ENCODE results near the gene PIEZO1. TPM values are rescaled to one million over a fixed set of nuclear protein-coding genes. Genes with fewer than 3 reads are reported as not detected.

Gene PIEZO1
- total RNA-seq, 2 donors from 2014 or later, result 156 to 202 TPM

GRCh38 chr16:88720396-88720970 lies 64.5 kb downstream of the PIEZO1 start:
- intact Hi-C loops (cut with DNase I), result no loop called here
- Histone ChIP-seq H3K36me3 (peaks cover 29 to 49% of the 10 kb centered on the region in 2 donors), H3K4me1 (replicated peaks) (no peaks in the 10 kb centered on the region), H3K27me3 (replicated peaks; ENCODE audit: insufficient read depth) (no peaks in the 10 kb centered on the region), H3K4me3 (no peak overlapping the region), H3K9me3 (no peaks in the 10 kb centered on the region), H3K27ac (no peak overlapping the region)
- TF ChIP-seq POLR2A (IDR thresholded peaks at IDR 0.05), result no peak
- TF ChIP-seq POLR2AphosphoS5 (IDR thresholded peaks at IDR 0.05), result no peak
- TF ChIP-seq, protein P1, sequence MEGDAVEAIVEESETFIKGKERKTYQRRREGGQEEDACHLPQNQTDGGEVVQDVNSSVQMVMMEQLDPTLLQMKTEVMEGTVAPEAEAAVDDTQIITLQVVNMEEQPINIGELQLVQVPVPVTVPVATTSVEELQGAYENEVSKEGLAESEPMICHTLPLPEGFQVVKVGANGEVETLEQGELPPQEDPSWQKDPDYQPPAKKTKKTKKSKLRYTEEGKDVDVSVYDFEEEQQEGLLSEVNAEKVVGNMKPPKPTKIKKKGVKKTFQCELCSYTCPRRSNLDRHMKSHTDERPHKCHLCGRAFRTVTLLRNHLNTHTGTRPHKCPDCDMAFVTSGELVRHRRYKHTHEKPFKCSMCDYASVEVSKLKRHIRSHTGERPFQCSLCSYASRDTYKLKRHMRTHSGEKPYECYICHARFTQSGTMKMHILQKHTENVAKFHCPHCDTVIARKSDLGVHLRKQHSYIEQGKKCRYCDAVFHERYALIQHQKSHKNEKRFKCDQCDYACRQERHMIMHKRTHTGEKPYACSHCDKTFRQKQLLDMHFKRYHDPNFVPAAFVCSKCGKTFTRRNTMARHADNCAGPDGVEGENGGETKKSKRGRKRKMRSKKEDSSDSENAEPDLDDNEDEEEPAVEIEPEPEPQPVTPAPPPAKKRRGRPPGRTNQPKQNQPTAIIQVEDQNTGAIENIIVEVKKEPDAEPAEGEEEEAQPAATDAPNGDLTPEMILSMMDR (IDR thresholded peaks at IDR 0.05), result no peak
- WGBS, result 92% methylated on average over 23 of the region's 23 CpGs
- DNase-seq (ENCODE audit: low spot score), result no peak

GRCh38 chr16:88719933-88720296 lies 65.1 kb downstream of the PIEZO1 start:
- Histone ChIP-seq H3K27me3 (replicated peaks; ENCODE audit: insufficient read depth) (no peaks in the 10 kb centered on the region), H3K4me3 (no peak overlapping the region), H3K4me1 (replicated peaks) (no peaks in the 10 kb centered on the region), H3K36me3 (peaks cover 29 to 49% of the 10 kb centered on the region in 2 donors), H3K9me3 (no peaks in the 10 kb centered on the region), H3K27ac (no peak overlapping the region)
- TF ChIP-seq, protein P1 (IDR thresholded peaks at IDR 0.05), result no peak
- no peak for TF ChIP-seq POLR2A (IDR thresholded peaks at IDR 0.05)
- TF ChIP-seq POLR2AphosphoS5 (IDR thresholded peaks at IDR 0.05), result no peak
- intact Hi-C loops (cut with DNase I), result no loop called here
- 92% methylated on average over 19 of the region's 19 CpGs for WGBS
- no peak for DNase-seq (ENCODE audit: low spot score)

- DNase-seq (ENCODE audit: low spot score), result no peak
- Histone ChIP-seq H3K4me1 (replicated peaks) (no peaks in the 10 kb centered on the region), H3K27me3 (replicated peaks; ENCODE audit: insufficient read depth) (no peaks in the 10 kb centered on the region), H3K27ac (no peak overlapping the region), H3K36me3 (peaks cover 29 to 50% of the 10 kb centered on the region in 2 donors), H3K9me3 (no peaks in the 10 kb centered on the region), H3K4me3 (no peak overlapping the region)
- intact Hi-C loops (cut with DNase I), result no loop called here
- TF ChIP-seq POLR2AphosphoS5 (IDR thresholded peaks at IDR 0.05) (no peak), POLR2A (IDR thresholded peaks at IDR 0.05) (no peak)
- TF ChIP-seq, protein P1 (IDR thresholded peaks at IDR 0.05), result no peak
- whole genome bisulfite sequencing, result 86% methylated on average over 25 of the region's 29 CpGs
Measured at GRCh38 chr16:88719267-88719932, 65.6 kb downstream of the PIEZO1 start.

- Histone ChIP-seq H3K27ac (no peak overlapping the region), H3K4me3 (no peak overlapping the region), H3K9me3 (no peaks in the 10 kb centered on the region), H3K36me3 (peaks cover 29 to 51% of the 10 kb centered on the region in 2 donors), H3K27me3 (replicated peaks; ENCODE audit: insufficient read depth) (no peaks in the 10 kb centered on the region), H3K4me1 (replicated peaks) (no peaks in the 10 kb centered on the region)
- DNase-seq (ENCODE audit: low spot score), result no peak
- WGBS, result 87% methylated on average over 11 of the region's 11 CpGs
- intact Hi-C loops (cut with DNase I), result no loop called here
- TF ChIP-seq, protein P1 (IDR thresholded peaks at IDR 0.05), result no peak
- TF ChIP-seq POLR2AphosphoS5 (IDR thresholded peaks at IDR 0.05) (no peak), POLR2A (IDR thresholded peaks at IDR 0.05) (no peak)
Measured at GRCh38 chr16:88718178-88718577, 66.8 kb downstream of the PIEZO1 start.

DNA sequence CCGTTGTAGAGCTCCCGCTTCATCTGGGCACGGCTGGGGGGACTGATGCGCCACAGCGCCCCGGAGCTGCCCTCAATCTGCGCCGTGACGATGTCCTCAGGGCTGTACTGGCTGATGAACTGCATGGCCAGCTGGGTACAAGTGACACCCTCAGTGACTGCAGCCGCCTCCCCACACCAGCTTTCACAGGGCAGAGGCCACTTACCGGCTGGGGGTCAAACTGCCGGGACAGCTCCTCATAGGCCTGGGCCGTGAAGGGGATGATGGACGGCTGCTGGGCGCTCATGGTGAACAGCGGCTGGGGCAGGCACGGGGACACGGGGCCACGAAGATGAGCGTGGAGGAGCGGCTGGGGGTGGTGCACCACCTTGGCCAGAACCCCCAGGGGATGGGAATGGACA lies 68.4 kb downstream of the PIEZO1 start:
- H3K27me3 ChIP-seq (replicated peaks; ENCODE audit: insufficient read depth), result no peaks in the 10 kb centered on the region
- no peaks in the 10 kb centered on the region for H3K9me3 ChIP-seq
- H3K27ac ChIP-seq, result no peak overlapping the region
- WGBS, result 96% methylated on average over 12 of the region's 21 CpGs
- no peak overlapping the region for H3K4me3 ChIP-seq
- peaks cover 26 to 35% of the 10 kb centered on the region in 2 donors for H3K36me3 ChIP-seq
- no peak for DNase-seq (ENCODE audit: low spot score)
- H3K4me1 ChIP-seq (replicated peaks), result no peaks in the 10 kb centered on the region
- TF ChIP-seq, protein P1 (IDR thresholded peaks at IDR 0.05), result no peak
- TF ChIP-seq POLR2A (IDR thresholded peaks at IDR 0.05) (no peak), POLR2AphosphoS5 (IDR thresholded peaks at IDR 0.05) (no peak)
- intact Hi-C loops (cut with DNase I), result no loop called here
